Neutrophil (primary cell): ENCODE data around the gene HRH1.

Source experiments
- H3K27ac ChIP-seq: fragments of 200-600 bp; sonication (generic); 2 replicates; pipeline ENCODE4 v1.5.1; 2016; ENCODE audit warnings: mild to moderate bottlenecking, moderate library complexity
- H3K27me3 ChIP-seq: fragments of 200-600 bp; sonication (generic); 2 replicates; pipeline ENCODE4 v1.6.0; 2016; ENCODE audit warnings: mild to moderate bottlenecking
- H3K36me3 ChIP-seq: fragments of 200-600 bp; sonication (generic); 2 replicates; pipeline ENCODE4 v1.5.1; 2017
- H3K4me1 ChIP-seq, 2 experiments: fragments of 200-600 bp in 1 of 2; sonication (generic) in 1 of 2; 1 replicate in 1 of 2; 2 replicates in 1 of 2; pipeline versions ENCODE4 v1.5.1 to v1.6.1; 2013 to 2016; ENCODE audit warnings: low read depth in 1 of 2, low read length in 1 of 2, mild to moderate bottlenecking in 1 of 2, moderate library complexity in 1 of 2; ENCODE audit not compliant: control insufficient read depth in 1 of 2, insufficient read depth in 1 of 2
- H3K4me3 ChIP-seq, 2 experiments: fragments of 200-600 bp in 1 of 2; sonication (generic) in 1 of 2; 1 replicate in 1 of 2; 2 replicates in 1 of 2; pipeline ENCODE4 v1.5.1; 2013 to 2016; ENCODE audit warnings: low read depth in 1 of 2, low read length in 1 of 2, mild to moderate bottlenecking in 1 of 2, moderate library complexity in 1 of 2
- H3K9me3 ChIP-seq: fragments of 200-600 bp; sonication (generic); 2 replicates; pipeline ENCODE4 v1.5.1; 2016
- CTCF ChIP-seq: fragments of 200-600 bp; sonication (generic); IDR thresholded peaks from 2 replicates; pipeline ENCODE4 v1.5.1; 2016; ENCODE audit warnings: antibody characterized with exemption

The HRH1 gene

GRCh38 chr3:11258958-11259357, 104.7 kb downstream of the HRH1 start:
- Histone ChIP-seq H3K4me3 (no peak overlapping the region), H3K27ac (no peak overlapping the region), H3K4me1 (peaks cover 0 to 12% of the 10 kb centered on the region in 2 experiments), H3K9me3 (no peaks in the 10 kb centered on the region), H3K36me3 (no peaks in the 10 kb centered on the region), H3K27me3 (no peaks in the 10 kb centered on the region)
- TF ChIP-seq CTCF, result no peak

GRCh38 chr3:11260460-11260859, 106.2 kb downstream of the HRH1 start:
- no peak overlapping the region for H3K27ac ChIP-seq
- H3K9me3 ChIP-seq, result no peaks in the 10 kb centered on the region
- H3K36me3 ChIP-seq, result no peaks in the 10 kb centered on the region
- no peak overlapping the region for H3K4me3 ChIP-seq
- H3K27me3 ChIP-seq, result no peaks in the 10 kb centered on the region
- TF ChIP-seq CTCF, result no peak
- peaks cover 0 to 3% of the 10 kb centered on the region in 2 experiments for H3K4me1 ChIP-seq

GRCh38 chr3:11269007-11269406, 114.7 kb downstream of the HRH1 start:
- no peak overlapping the region for H3K27ac ChIP-seq
- H3K4me1 ChIP-seq, result peaks cover 28 to 29% of the 10 kb centered on the region in 2 experiments
- H3K36me3 ChIP-seq, result no peaks in the 10 kb centered on the region
- no peaks in the 10 kb centered on the region for H3K27me3 ChIP-seq
- no peaks in the 10 kb centered on the region for H3K9me3 ChIP-seq
- no peak for TF ChIP-seq CTCF
- no peak overlapping the region for H3K4me3 ChIP-seq

- peak within 1 kb of the TSS; percentile 86 to 89 for H3K4me3 ChIP-seq
- no peaks in the 10 kb centered on the region for H3K36me3 ChIP-seq
- H3K4me1 ChIP-seq, result peaks cover 61% of the 10 kb centered on the region in 2 experiments
- no peaks in the 10 kb centered on the region for H3K27me3 ChIP-seq
- H3K27ac ChIP-seq, result peak within 1 kb of the TSS; percentile 95
- peak; percentile 77 for TF ChIP-seq CTCF
- no peaks in the 10 kb centered on the region for H3K9me3 ChIP-seq
Measured at GRCh38 chr3:11271986-11272904, 118.0 kb downstream of the HRH1 start, which contains the start of gene ATG7. Gene ATG7, plus strand, starts transcription at chr3:11272397. Its CDS starts 26,299 bp downstream, at chr3:11298696.

- H3K36me3 ChIP-seq, result no peaks in the 10 kb centered on the region
- no peak for TF ChIP-seq CTCF
- peak overlapping the region; percentile 95 for H3K27ac ChIP-seq
- peaks cover 61 to 64% of the 10 kb centered on the region in 2 experiments for H3K4me1 ChIP-seq
- H3K9me3 ChIP-seq, result no peaks in the 10 kb centered on the region
- no peaks in the 10 kb centered on the region for H3K27me3 ChIP-seq
- H3K4me3 ChIP-seq, result peak overlapping the region; percentile 86 to 89
Measured at GRCh38 chr3:11272906-11273574, 118.7 kb downstream of the HRH1 start.
